DMS53 (cell line): ENCODE results near the gene MRFAP1.

ENCODE experiments used
- DNase-seq: peaks from one replicate; lab custom pipeline; 2025; lab: John Stamatoyannopoulos, UW

Gene MRFAP1

GRCh38 chr4:6640292-6641163 is at the start of gene MRFAP1:
TSS of gene MRFAP1 (plus strand) at chr4:6640685. CDS start at chr4:6640863, 178 bp downstream.
- DNase-seq, result peak; percentile 100

DNA sequence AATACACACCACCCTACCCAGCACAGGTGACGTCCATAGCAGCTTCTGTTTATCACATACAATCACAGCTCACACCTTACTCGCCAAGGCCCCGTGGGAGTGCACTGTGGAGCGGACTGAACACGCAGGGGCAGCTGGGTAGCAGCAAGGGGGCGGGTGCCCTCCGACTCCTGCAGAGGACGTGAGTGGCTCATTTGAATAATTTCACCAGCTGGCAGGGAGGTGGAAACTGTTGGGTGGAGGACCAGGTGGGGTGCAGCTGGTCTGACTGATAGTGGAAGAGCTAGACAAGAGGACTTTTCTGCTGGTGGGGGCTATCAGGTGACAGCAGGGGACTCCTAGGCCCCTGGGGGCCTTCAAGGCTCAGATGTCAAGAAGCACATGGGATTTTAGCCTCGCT is 49.2 kb upstream of the MRFAP1 start:
- no peak for DNase-seq

- no peak for DNase-seq
These were observed 48.7 kb upstream of the MRFAP1 start for GRCh38 chr4:6591781-6592180.

DNA sequence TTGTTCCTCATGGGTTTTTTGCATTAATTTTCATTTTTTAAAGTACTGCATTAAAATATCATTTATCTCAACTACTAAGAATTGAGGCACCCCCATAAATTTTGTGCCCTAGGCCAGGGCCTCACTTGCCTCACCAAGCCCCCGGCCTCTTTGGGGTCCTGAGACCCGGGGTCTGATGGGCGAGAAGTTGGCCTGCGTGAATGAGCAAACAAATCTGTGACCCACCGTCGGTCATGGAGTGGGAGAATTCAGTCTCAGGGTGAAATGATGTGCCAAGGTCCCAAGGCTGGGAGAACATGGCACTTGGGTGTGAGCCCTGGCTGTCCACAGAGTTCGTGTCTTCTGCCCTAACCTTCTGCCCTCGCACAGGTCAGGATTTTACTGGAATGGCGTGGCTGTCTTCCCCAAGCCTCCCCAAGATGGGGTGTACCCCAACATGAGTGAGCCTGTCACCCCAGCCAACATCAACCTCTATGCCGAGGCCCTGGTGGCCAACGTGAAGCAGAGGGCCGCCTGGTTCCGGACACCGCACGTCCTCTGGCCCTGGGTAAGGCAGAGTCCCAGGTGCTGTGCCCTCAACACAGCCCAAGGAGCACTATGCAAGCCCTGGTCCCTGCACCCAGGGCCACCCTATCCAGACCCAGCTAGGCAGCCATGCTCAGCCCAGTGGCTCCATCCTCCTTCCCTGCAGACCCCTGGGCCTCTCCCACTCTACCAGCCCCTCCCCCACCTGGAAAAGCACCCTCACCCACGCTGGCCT is 47.5 kb upstream of the MRFAP1 start:
- no peak for DNase-seq

DNA sequence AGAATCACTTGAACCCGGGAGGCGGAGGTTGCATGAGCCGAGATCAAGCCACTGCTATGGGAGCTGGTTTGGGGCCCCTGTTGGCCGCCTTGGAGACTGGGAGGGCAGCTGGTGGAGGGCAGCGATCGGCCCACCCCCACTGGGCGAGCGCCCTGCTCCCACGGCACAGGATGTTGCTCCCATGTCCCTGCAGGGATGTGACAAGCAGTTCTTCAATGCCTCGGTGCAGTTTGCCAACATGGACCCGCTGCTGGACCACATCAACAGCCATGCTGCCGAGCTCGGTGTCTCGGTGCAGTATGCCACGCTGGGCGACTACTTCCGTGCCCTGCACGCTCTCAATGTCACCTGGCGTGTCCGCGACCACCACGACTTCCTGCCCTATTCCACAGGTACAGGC is 46.1 kb upstream of the MRFAP1 start:
- DNase-seq, result no peak

GRCh38 chr4:6594826-6595355 is 45.6 kb upstream of the MRFAP1 start:
- DNase-seq, result no peak

DNA sequence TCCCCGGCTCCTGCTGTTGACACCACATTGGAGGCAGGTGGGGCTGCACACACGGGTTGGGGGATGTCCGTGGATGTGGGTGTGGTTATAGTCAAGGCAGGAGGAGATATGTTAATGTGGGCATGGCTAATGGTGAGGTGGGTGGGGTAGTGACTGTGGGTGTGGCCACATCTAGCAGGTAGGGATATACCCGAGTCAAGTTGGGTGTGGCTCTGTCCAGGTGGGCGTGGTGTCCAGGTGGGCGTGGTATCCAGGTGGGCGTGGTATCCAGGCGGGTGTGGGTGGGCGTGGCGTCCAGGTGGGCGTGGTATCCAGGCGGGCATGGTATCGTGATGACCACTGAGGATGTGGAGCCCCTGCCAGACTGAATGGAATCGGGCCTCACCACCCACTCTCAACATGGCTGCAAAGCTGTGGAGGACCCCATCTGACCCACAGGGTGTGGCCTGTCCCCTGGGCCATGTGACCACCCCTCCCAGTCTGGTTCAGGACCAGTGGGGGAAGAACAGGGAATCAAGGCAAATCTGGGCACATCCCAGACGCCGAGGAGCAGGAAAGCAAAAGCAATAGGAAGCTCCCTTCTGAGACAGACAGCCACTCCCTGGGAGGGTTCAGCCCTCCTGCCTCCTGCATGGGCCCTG is 44.5 kb upstream of the MRFAP1 start:
- DNase-seq, result peak; percentile 30

GRCh38 chr4:6596948-6597347 is 43.5 kb upstream of the MRFAP1 start:
- no peak for DNase-seq

- DNase-seq, result no peak
These were observed 42.4 kb upstream of the MRFAP1 start for GRCh38 chr4:6598127-6598526.

DNA sequence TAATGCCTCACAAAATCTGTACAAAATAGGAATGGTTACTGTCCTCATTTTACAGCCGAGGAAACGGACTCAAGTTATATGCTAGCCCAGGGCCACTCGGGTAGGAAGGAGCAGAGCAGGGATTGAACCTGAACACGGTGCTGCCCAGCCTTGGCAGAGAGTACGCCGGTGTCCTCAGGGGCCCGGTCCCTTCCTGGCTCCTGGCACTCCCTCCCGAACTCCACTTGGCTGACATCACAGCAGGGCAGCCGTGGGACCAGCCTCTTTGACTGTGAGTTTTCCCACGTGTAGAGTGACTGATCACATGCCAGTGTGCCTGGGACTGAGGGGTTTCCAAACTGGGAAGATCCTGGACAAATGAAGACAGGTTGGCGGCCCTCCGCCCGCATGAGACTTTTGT is 41.8 kb upstream of the MRFAP1 start:
- no peak for DNase-seq

DNA sequence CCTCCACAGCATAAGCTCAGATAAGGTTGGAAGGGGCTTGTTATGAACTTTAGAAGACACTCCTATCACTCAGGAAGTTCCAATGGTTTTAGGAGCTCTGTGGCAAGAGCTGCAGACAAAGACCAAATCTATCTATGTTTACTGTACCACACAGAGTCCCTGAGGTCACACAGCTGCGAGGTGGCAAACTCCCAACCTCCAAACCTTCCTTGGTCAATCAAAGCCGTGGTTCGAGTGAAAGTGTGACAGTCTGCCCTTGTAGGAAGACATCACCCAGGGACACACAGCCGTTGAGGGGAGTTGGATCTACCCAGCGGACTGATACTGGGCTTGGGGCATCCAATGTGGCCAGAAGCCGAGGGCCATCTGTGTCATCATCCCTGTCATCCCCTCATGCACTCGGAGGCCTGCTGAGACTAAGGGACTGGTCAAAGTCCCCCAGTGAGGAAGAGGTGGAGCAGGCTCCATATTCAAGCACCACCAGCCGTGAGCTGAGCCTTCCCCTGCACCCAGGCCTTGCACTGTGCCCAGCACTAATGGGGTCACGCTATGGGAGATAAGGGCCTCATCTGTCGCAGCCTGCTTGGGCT is 38.7 kb upstream of the MRFAP1 start:
- DNase-seq, result no peak

GRCh38 chr4:6602289-6602688 is 38.2 kb upstream of the MRFAP1 start:
- DNase-seq, result no peak

DNA sequence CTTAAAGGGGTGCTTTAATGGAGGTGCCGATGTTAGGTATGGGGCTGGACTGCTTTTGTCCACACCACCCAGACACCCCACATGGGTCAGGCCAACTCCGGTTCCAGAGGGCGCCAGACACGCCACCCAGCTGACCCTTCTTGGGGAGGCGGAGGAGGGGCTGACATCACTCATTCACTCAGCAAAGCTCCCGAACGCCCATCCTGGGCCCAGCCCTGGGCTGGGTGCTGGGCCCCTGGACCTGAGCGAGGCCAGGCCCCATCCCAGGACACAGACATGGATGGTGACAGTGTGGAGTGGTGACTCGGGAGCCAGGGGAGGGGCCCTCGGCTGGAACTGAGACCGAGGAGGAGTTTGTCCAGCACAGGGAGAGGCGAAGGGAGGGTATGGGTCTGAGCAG is 37.4 kb upstream of the MRFAP1 start:
- no peak for DNase-seq

- DNase-seq, result no peak
These were observed 35.4 kb upstream of the MRFAP1 start for GRCh38 chr4:6605114-6605513.

GRCh38 chr4:6605605-6606004 is 34.9 kb upstream of the MRFAP1 start:
- DNase-seq, result no peak

DNA sequence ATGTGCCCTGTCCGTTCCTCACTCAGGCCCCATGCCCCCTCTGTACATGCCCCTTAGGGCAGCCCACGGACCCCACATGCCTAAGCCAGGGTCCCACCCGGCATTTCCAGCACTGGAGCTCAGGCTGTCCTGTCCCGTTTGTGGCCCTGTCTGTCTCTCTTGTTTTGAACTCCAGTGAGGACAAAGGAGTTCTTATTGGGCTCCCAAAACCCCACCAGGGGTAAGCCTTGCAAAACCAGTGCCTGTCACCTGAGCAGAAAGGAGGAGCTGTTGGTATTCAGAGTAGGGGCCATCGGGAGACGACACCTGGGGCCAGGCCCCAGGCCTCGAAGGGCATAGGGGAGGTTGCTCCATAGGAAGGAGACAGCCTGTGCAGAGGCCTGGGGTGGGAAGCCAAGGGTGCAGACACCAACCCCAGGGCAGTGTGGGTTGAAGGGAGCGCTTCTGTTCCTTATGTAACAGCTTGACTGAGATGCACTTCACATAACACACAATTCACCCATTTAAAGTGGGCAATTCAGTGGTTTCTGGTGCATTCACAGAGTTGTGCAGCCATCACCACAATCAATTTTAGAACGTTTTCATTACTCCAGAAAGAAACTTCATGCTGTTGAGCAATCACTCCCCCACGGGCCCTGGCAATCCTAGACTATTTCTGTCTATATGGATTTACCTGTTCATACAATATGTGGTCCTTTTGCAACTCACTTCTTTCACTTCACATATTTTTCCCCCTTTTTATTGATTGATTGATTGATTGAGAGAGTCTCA is 33.8 kb upstream of the MRFAP1 start:
- no peak for DNase-seq

DNA sequence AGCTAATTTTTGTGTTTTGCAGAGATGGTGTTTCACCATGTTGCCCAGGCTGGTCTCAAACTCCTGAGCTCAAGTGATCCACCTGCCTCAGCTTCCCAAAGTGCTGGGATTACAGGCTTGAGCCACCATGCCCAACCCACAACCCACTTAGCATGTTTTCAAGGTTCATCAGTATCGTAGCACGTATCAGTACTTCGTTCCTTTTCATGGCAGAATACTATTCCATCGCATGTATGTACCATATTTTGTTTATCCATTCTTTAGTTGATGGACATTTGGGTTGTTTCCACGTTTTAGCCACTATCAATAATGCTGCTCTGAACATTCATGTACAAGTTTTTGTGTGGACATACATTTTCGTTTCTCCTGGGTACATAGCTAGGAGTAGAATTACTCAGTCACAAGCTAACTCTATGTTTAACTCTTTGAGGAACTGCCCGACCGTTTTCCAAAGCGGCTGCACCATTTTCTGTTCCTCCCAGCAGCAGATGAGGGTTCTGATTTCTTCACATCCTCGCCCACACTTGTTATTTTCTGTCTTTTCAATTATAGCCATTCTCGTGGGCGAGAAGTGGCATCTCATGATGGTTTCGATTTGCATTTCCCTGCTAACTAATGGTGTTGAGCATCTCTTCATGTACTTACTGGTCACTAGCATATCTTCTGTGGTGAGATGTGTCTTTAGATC is 33.0 kb upstream of the MRFAP1 start:
- DNase-seq, result no peak

- no peak for DNase-seq
These were observed 31.6 kb upstream of the MRFAP1 start for GRCh38 chr4:6608758-6609414.

- DNase-seq, result no peak
These were observed 30.9 kb upstream of the MRFAP1 start for GRCh38 chr4:6609415-6610079.
